Gastroesophageal sphincter (tissue), 3 donors: ENCODE data around the gene CATSPER3.

ENCODE experiments used
- POLR2A ChIP-seq, 2 donors: fragments of 450-650 bp; IDR thresholded peaks; one replicate each; pipeline ENCODE4 v1.6.1; 2017; ENCODE audit warnings: antibody characterized with exemption in 2 of 2, mild to moderate bottlenecking in 2 of 2, moderate library complexity in 1 of 2
- POLR2AphosphoS5 ChIP-seq: sonication (generic); formaldehyde crosslinking; IDR thresholded peaks from one replicate; pipeline ENCODE4 v1.6.1; 2017; ENCODE audit warnings: antibody characterized with exemption
- TF ChIP-seq, protein P1 (sequence below), 4 experiments: fragments of 200-600 bp in 2 of 4; fragments of 450-650 bp in 2 of 4; sonication (generic) in 1 of 4; IDR thresholded peaks; one replicate each; pipeline ENCODE4 v1.5.1; 2017 to 2019; ENCODE audit warnings: antibody characterized with exemption in 4 of 4, mild to moderate bottlenecking in 2 of 4, moderate library complexity in 2 of 4

- TF ChIP-seq, protein P1, sequence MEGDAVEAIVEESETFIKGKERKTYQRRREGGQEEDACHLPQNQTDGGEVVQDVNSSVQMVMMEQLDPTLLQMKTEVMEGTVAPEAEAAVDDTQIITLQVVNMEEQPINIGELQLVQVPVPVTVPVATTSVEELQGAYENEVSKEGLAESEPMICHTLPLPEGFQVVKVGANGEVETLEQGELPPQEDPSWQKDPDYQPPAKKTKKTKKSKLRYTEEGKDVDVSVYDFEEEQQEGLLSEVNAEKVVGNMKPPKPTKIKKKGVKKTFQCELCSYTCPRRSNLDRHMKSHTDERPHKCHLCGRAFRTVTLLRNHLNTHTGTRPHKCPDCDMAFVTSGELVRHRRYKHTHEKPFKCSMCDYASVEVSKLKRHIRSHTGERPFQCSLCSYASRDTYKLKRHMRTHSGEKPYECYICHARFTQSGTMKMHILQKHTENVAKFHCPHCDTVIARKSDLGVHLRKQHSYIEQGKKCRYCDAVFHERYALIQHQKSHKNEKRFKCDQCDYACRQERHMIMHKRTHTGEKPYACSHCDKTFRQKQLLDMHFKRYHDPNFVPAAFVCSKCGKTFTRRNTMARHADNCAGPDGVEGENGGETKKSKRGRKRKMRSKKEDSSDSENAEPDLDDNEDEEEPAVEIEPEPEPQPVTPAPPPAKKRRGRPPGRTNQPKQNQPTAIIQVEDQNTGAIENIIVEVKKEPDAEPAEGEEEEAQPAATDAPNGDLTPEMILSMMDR (IDR thresholded peaks at IDR 0.05) = no peak
- TF ChIP-seq POLR2A (IDR thresholded peaks at IDR 0.05) (no peak), POLR2AphosphoS5 (no peak)
These were observed 18.4 kb upstream of the CATSPER3 start for GRCh38 chr5:134949316-134949715.
